Endothelial cell of umbilical vein (primary cell): Measurements from ENCODE around the gene KAT2A. TPM values are rescaled to one million over a fixed set of nuclear protein-coding genes. Genes with fewer than 3 reads are reported as not detected.

Experiments
- BruUV-seq: library from RNA; stranded (reverse); fragments of 400-500 nt; replicated peaks from 2 replicates; lab custom pipeline; 2021; lab: Mats Ljungman, UMichigan
- CTCF ChIA-PET: fragments of 300-600, 350-600 bp; sonication (Branson Sonifier 250); formaldehyde crosslinking; loops from one replicate; lab custom pipeline; 2021; ENCODE audit warnings: antibody characterized with exemption, inconsistent platforms; lab: Charles Lee
- POLR2A ChIA-PET: fragments of 300-600, 350-600 bp; sonication (Branson Sonifier 250); formaldehyde crosslinking; loops from one replicate; lab custom pipeline; 2021; ENCODE audit warnings: antibody characterized with exemption, inconsistent platforms; lab: Charles Lee
- DNase-seq: peaks from one replicate; pipeline ENCODE4 v3.0.0-alpha.2; 2011; ENCODE audit warnings: low read depth, low spot score
- FAIRE-seq: peaks from 2 replicates; lab custom pipeline; 2011; peaks lifted over from hg19 to GRCh38; lab: Jason Lieb, UNC
- H2AFZ ChIP-seq: 2 replicates; pipeline ENCODE4 v1.6.0; 2012; ENCODE audit warnings: low read depth, low read length, control low read depth, inconsistent platforms
- H3K27ac ChIP-seq: 2 replicates; pipeline ENCODE4 v1.5.1; 2011; ENCODE audit warnings: low read depth, mild to moderate bottlenecking, control low read depth, low read length, moderate library complexity; ENCODE audit not compliant: insufficient read depth
- H3K27me3 ChIP-seq, 2 experiments: 2 replicates each; pipeline versions ENCODE4 v1.6.0 to v1.6.1; 2011; ENCODE audit warnings: low read length in 2 of 2, mixed read lengths in 1 of 2; ENCODE audit not compliant: control insufficient read depth in 2 of 2, insufficient read depth in 2 of 2
- H3K36me3 ChIP-seq, 2 experiments: 2 replicates in 1 of 2; 3 replicates in 1 of 2; pipeline ENCODE4 v1.5.1; 2011; ENCODE audit warnings: low read length in 2 of 2, mild to moderate bottlenecking in 1 of 2, moderate library complexity in 1 of 2; ENCODE audit not compliant: control insufficient read depth in 2 of 2, insufficient read depth in 2 of 2; ENCODE audit errors: extremely low read depth in 1 of 2
- H3K4me1 ChIP-seq: 3 replicates; pipeline ENCODE4 v1.5.1; 2011; ENCODE audit warnings: mild to moderate bottlenecking, low read length; ENCODE audit not compliant: control insufficient read depth, insufficient read depth; ENCODE audit errors: extremely low read depth
- H3K4me2 ChIP-seq: 2 replicates; pipeline ENCODE4 v1.6.1; 2011; ENCODE audit warnings: low read length, control low read depth, mixed read lengths; ENCODE audit not compliant: insufficient read depth
- H3K4me3 ChIP-seq, 3 experiments: fragments of 200-600 bp in 1 of 3; sonication (generic), shearing (Covaris generic) in 1 of 3; replicated peaks in 1 of 3; 2 replicates each; pipeline ENCODE4 v1.5.1; 2011 to 2016; ENCODE audit warnings: control low read depth in 3 of 3, low read length in 3 of 3, mild to moderate bottlenecking in 2 of 3, inconsistent platforms in 1 of 3, low read depth in 1 of 3, moderate library complexity in 1 of 3; ENCODE audit not compliant: insufficient read depth in 1 of 3
- H3K79me2 ChIP-seq: 2 replicates; pipeline ENCODE4 v1.6.0; 2012; ENCODE audit warnings: low read length, inconsistent platforms; ENCODE audit not compliant: control insufficient read depth, insufficient read depth
- H3K9ac ChIP-seq: replicated peaks from 2 replicates; pipeline ENCODE3; 2011; ENCODE audit warnings: low read length, control low read depth; ENCODE audit not compliant: insufficient read depth; ENCODE audit errors: extremely low read depth
- H3K9me1 ChIP-seq: replicated peaks from 3 replicates; pipeline ENCODE4 v1.6.0; 2011; ENCODE audit warnings: mild to moderate bottlenecking, low read length; ENCODE audit not compliant: control insufficient read depth, insufficient read depth; ENCODE audit errors: extremely low read depth
- H3K9me3 ChIP-seq: replicated peaks from 2 replicates; pipeline ENCODE4 v1.5.1; 2012; ENCODE audit warnings: low read length, inconsistent platforms; ENCODE audit not compliant: control insufficient read depth, insufficient read depth
- H4K20me1 ChIP-seq: replicated peaks from 2 replicates; pipeline ENCODE3; 2011; ENCODE audit warnings: mild to moderate bottlenecking, low read length; ENCODE audit not compliant: control insufficient read depth, insufficient read depth; ENCODE audit errors: extremely low read depth
- FOS ChIP-seq: IDR thresholded peaks from 2 replicates; pipeline ENCODE4 v1.6.1; 2011; ENCODE audit warnings: mild to moderate bottlenecking, low read length, moderate library complexity, borderline replicate concordance; ENCODE audit not compliant: insufficient read depth
- GATA2 ChIP-seq: IDR thresholded peaks from 2 replicates; pipeline ENCODE4 v1.7.0; 2011; ENCODE audit warnings: low read depth, mild to moderate bottlenecking, moderate library complexity, mixed read lengths, low read length; ENCODE audit not compliant: insufficient read length, insufficient read depth
- JUN ChIP-seq: IDR thresholded peaks from 2 replicates; pipeline ENCODE4 v1.6.1; 2011; ENCODE audit warnings: borderline replicate concordance, low read depth; ENCODE audit not compliant: insufficient read length, insufficient read depth
- MAX ChIP-seq: IDR thresholded peaks from 2 replicates; pipeline ENCODE4 v1.6.1; 2011; ENCODE audit not compliant: insufficient read depth, insufficient read length
- POLR2A ChIP-seq: IDR thresholded peaks from 2 replicates; pipeline ENCODE4 v1.6.1; 2012; ENCODE audit warnings: low read depth, mild to moderate bottlenecking, control low read depth, low read length
- dilution Hi-C: fragments of 300-500 bp; cut with MboI; formaldehyde crosslinking; loops from one replicate; pipeline ENCODE4 v1.15.0; 2019; ENCODE audit warnings: low sequenced_read_pairs; ENCODE audit not compliant: extremely low pct_ligation_motif_present
- intact Hi-C: fragments of 100-400 bp; cut with micrococcal nuclease; formaldehyde crosslinking; loops from one replicate; pipeline ENCODE4 v1.10.0; 2022
- polyA plus RNA-seq, 4 experiments: library from polyadenylated mRNA; depleted of rRNA in 3 of 4; stranded (reverse) in 3 of 4; unstranded in 1 of 4; fragments of >200 nt; gene quantifications; 2 replicates each; pipeline versions ENCODE4 v1.2.1 to v1.2.3, GENCODE V29; 2011 to 2012; ENCODE audit warnings: missing spikeins in 1 of 4
- total RNA-seq: library from RNA; stranded (reverse); gene quantifications from 2 replicates; pipeline ENCODE4 v1.2.3, GENCODE V29; 2021
- TF ChIP-seq, protein P1 (sequence below), 2 donors: IDR thresholded peaks; 1 replicate in 1 of 2; 2 replicates in 1 of 2; pipeline ENCODE4 v1.5.1; 2011; ENCODE audit warnings: low read length in 2 of 2, mild to moderate bottlenecking in 2 of 2, moderate library complexity in 2 of 2, control low read depth in 1 of 2, inconsistent platforms in 1 of 2, low read depth in 1 of 2; ENCODE audit not compliant: insufficient read depth in 1 of 2; ENCODE audit errors: extremely low read depth in 1 of 2

KAT2A gene
- total and polyA plus RNA-seq, 2 donors (not counting 3 experiments of a cell fraction or from before 2014, with no cell fraction given): 32.9 to 33.4 TPM

DNA sequence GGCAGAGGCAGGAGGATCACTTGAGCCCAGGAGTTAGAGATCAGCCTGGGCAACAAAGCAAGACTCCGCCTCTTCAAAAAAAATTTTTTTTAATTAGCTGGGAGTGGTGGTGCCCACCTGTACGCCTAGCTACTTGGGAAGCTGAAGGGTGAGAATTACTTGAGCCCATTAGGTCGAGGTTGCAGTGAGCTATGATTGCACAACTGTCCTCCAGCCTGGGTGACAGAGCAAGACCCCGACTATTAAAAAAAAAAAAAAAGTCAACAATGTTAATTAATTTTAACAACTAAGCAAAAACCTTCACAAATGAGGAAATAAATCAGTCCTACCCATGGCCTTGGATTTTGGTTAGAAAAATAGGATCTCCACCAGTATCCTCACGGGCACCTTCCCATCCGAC is 14.0 kb downstream of the KAT2A start:
- Histone ChIP-seq H4K20me1 (no peaks in the 10 kb centered on the region), H3K36me3 (no peaks in the 10 kb centered on the region), H3K9me1 (no peaks in the 10 kb centered on the region), H3K9ac (no peak overlapping the region), H3K4me3 (no peak overlapping the region), H3K79me2 (no peaks in the 10 kb centered on the region), H2AFZ (no peak overlapping the region), H3K4me1 (peaks cover 5% of the 10 kb centered on the region), H3K27me3 (no peaks in the 10 kb centered on the region), H3K4me2 (no peak overlapping the region), H3K9me3 (no peaks in the 10 kb centered on the region), H3K27ac (no peak overlapping the region)
- POLR2A ChIA-PET: no interaction called here
- DNase-seq (no peak), FAIRE-seq (no peak)
- TF ChIP-seq FOS (no peak), POLR2A (no peak), JUN (no peak), MAX (no peak), GATA2 (no peak)
- TF ChIP-seq, protein P1, sequence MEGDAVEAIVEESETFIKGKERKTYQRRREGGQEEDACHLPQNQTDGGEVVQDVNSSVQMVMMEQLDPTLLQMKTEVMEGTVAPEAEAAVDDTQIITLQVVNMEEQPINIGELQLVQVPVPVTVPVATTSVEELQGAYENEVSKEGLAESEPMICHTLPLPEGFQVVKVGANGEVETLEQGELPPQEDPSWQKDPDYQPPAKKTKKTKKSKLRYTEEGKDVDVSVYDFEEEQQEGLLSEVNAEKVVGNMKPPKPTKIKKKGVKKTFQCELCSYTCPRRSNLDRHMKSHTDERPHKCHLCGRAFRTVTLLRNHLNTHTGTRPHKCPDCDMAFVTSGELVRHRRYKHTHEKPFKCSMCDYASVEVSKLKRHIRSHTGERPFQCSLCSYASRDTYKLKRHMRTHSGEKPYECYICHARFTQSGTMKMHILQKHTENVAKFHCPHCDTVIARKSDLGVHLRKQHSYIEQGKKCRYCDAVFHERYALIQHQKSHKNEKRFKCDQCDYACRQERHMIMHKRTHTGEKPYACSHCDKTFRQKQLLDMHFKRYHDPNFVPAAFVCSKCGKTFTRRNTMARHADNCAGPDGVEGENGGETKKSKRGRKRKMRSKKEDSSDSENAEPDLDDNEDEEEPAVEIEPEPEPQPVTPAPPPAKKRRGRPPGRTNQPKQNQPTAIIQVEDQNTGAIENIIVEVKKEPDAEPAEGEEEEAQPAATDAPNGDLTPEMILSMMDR (IDR thresholded peaks at IDR 0.05; ENCODE audit: extremely low read depth in 1 of 2, insufficient read depth in 1 of 2, low read depth in 1 of 2, low read length in 2 of 2): no peak
- intact Hi-C loops (no loop called here), dilution Hi-C loops (loop anchor here (25.0 kb wide), 1 partner anchor 145 kb away; the partner anchor contains the start of gene CNP)
- CTCF ChIA-PET: no interaction called here
- no TSS peak for BruUV-seq
